Measurements from ENCODE around the gene WFS1. TPM values are rescaled to one million over a fixed set of nuclear protein-coding genes. Genes with fewer than 3 reads are reported as not detected.

WFS1 gene
- total and polyA plus RNA-seq, 2 of the 13 experiments (the other 11 are each of a cell fraction or from before 2014, with no cell fraction given): 39.1 to 42.2 TPM

GRCh38 chr4:6267573-6267972, 2.1 kb upstream of the WFS1 start (continued):
- TF ChIP-seq EP300 (IDR thresholded peaks at IDR 0.05; ENCODE audit: low read depth in 2 of 2, low read length in 2 of 2) (0 out of 4 replicates have a peak, but pooled peaks of 1 of the 2 experiments have one; percentile 6), EP300 (CRISPR knock-in tag; IDR thresholded peaks at IDR 0.05; ENCODE audit: borderline replicate concordance) (no peak), ZNF136 (CRISPR knock-in tag; IDR thresholded peaks at IDR 0.05; ENCODE audit: low read depth) (no peak), GABPA (IDR thresholded peaks at IDR 0.05; ENCODE audit: low read depth, low read length) (no peak), GABPA (CRISPR knock-in tag; IDR thresholded peaks at IDR 0.05; ENCODE audit: low read depth) (peak; percentile 51), RAD51 (IDR thresholded peaks at IDR 0.05; ENCODE audit: borderline replicate concordance) (no peak), FOSL1 (CRISPR knock-in tag; IDR thresholded peaks at IDR 0.05; ENCODE audit: borderline replicate concordance) (no peak), CEBPB (IDR thresholded peaks at IDR 0.05; ENCODE audit: borderline replicate concordance, low read depth, low read length) (peak; percentile 84), ZNF547 (CRISPR knock-in tag; IDR thresholded peaks at IDR 0.05) (no peak), SRSF1 (optimal IDR thresholded peaks at IDR 0.05; ENCODE audit: low read depth, low read length) (no peak), WIZ (CRISPR knock-in tag; IDR thresholded peaks at IDR 0.05) (no peak), POGZ (CRISPR knock-in tag; IDR thresholded peaks at IDR 0.05) (no peak), ZNF263 (CRISPR knock-in tag; IDR thresholded peaks at IDR 0.05) (no peak), NBN (conservative IDR thresholded peaks at IDR 0.05) (no peak), HINFP (CRISPR knock-in tag; IDR thresholded peaks at IDR 0.05; ENCODE audit: low read depth) (no peak), MYC (CRISPR knock-in tag; IDR thresholded peaks at IDR 0.05; ENCODE audit: borderline replicate concordance) (no peak), ISL2 (CRISPR knock-in tag; IDR thresholded peaks at IDR 0.05) (no peak), SIX4 (CRISPR knock-in tag; IDR thresholded peaks at IDR 0.05) (no peak), KLF16 (CRISPR knock-in tag; IDR thresholded peaks at IDR 0.05) (no peak), REXO4 (CRISPR knock-in tag; IDR thresholded peaks at IDR 0.05; ENCODE audit: borderline replicate concordance) (no peak), ZBTB10 (CRISPR knock-in tag; IDR thresholded peaks at IDR 0.05; ENCODE audit: borderline replicate concordance) (no peak), ELF1 (CRISPR knock-in tag; IDR thresholded peaks at IDR 0.05) (peak; percentile 37; the same call in 1 of the 2 replicates)
- TF ChIP-seq, protein P1, sequence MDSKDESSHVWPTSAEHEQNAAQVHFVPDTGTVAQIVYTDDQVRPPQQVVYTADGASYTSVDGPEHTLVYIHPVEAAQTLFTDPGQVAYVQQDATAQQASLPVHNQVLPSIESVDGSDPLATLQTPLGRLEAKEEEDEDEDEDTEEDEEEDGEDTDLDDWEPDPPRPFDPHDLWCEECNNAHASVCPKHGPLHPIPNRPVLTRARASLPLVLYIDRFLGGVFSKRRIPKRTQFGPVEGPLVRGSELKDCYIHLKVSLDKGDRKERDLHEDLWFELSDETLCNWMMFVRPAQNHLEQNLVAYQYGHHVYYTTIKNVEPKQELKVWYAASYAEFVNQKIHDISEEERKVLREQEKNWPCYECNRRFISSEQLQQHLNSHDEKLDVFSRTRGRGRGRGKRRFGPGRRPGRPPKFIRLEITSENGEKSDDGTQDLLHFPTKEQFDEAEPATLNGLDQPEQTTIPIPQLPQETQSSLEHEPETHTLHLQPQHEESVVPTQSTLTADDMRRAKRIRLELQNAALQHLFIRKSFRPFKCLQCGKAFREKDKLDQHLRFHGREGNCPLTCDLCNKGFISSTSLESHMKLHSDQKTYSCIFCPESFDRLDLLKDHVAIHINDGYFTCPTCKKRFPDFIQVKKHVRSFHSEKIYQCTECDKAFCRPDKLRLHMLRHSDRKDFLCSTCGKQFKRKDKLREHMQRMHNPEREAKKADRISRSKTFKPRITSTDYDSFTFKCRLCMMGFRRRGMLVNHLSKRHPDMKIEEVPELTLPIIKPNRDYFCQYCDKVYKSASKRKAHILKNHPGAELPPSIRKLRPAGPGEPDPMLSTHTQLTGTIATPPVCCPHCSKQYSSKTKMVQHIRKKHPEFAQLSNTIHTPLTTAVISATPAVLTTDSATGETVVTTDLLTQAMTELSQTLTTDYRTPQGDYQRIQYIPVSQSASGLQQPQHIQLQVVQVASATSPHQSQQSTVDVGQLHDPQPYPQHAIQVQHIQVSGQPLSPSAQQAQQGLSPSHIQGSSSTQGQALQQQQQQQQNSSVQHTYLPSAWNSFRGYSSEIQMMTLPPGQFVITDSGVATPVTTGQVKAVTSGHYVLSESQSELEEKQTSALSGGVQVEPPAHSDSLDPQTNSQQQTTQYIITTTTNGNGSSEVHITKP (CRISPR knock-in tag; IDR thresholded peaks at IDR 0.05; ENCODE audit: low read depth): 0 out of 2 replicates have a peak, but pooled peaks have one; percentile 21
